Renal cortex interstitium (tissue), 11 donors: ENCODE results near the gene RB1. TPM values are rescaled to one million over a fixed set of nuclear protein-coding genes. Genes with fewer than 3 reads are reported as not detected.

Experiments used
- DNase-seq, 11 donors: peaks; one replicate each; pipeline ENCODE4 v3.0.0-alpha.2; 2013; ENCODE audit warnings: low read depth in 9 of 11, low spot score in 4 of 11; ENCODE audit errors: extremely low read depth in 1 of 11
- polyA plus RNA-seq, 3 donors: library from polyadenylated mRNA; unstranded; fragments of 120-200 nt; gene quantifications; one replicate each; pipeline ENCODE4 v1.2.1, GENCODE V29; 2013; ENCODE audit not compliant: insufficient read length in 3 of 3

The RB1 gene
- polyA plus RNA-seq, 3 donors = 43.4 to 49.7 (median 46.2) TPM

GRCh38 chr13:48281556-48281955 lies 22.0 kb upstream of the RB1 start:
- DNase-seq = peak in 1 of 11 donors; percentile 15

GRCh38 chr13:48291730-48292129 lies 11.8 kb upstream of the RB1 start:
- DNase-seq = no peak

- no peak for DNase-seq
Observed at GRCh38 chr13:48292650-48293049, 10.9 kb upstream of the RB1 start.

DNA sequence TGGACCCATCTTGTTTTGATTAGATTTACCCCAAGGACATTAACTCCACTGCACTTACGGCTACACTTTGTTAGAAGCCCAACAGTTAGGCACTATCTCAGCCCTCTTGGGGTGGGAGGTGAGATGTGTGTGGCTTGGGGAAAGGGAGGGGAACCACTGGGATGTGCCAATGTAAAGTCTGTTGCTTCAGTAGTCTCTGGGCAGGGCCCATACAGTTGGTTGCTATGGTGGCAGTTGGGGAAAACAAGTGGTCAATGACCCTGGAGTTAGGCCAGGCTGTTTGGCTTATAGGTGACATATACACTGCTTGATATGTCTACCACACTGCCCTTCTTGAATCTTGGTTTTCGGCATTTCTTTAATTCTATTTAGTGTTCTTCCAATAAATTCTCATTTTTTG lies 8.9 kb upstream of the RB1 start:
- no peak for DNase-seq

DNA sequence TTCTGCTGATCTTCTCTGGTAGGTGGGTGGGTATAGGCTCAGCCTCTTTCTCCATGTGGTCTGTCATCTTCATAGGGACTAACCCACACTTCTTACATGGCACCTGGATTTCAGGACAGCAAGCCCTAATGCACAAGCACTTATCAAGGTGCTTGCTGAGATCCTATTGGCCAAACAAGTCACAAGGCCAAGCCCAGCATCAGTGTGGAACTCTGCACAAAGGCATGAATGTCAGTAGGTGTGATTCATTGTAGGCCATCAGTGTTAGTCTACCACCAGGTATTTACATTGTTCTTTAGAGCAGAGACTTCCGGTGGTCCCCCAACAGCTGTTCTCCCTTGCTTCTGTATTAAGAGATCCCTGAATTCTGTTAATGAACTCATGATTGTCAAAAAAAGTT lies 8.3 kb upstream of the RB1 start:
- no peak for DNase-seq

DNA sequence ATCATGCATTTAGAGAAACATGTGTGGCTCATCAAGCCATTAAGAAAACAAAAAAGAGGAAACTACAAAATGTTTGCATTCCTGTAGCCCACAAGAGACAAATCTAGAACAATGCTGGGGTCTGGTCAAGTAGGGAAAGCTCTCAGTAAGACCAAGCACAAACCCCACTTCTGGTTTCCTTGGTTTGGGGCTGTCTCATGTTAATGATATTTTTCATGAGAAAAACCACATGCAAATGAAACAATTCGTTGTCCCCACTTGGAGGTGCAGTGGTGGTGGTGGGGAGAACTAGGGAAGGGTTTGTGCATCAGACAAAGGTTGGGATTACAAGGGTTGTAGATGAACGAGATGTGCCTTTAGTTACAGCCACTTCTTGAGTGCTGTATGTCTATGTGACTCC lies 7.0 kb upstream of the RB1 start:
- no peak for DNase-seq

- DNase-seq = no peak
Observed at GRCh38 chr13:48297131-48297786, 6.3 kb upstream of the RB1 start.

DNA sequence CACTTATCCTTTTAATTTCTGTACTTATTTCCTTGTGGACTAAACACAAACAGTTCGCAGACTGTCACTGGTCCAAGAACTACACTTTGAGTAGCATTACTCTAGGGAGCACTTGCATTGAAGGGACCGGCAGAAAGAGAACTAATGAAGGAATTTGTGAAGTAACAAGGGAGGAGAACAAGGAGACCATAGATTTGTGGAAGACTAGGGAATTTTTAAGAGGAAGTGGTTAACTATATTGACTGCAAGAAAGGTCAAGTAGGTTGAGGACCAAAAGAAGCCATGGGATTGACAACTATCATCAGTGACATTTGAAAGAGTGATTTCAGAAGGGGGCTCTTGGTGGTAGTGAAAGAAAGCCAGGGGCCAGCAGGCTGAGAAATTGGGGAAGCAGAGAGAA lies 4.0 kb upstream of the RB1 start:
- no peak for DNase-seq

- no peak for DNase-seq
Observed at GRCh38 chr13:48302871-48303358, 636 bp upstream of the RB1 start.

- peak in 2 of 11 donors; percentile 53 to 56 for DNase-seq
Observed at GRCh38 chr13:48304143-48304876, 759 bp downstream of the RB1 start.

DNA sequence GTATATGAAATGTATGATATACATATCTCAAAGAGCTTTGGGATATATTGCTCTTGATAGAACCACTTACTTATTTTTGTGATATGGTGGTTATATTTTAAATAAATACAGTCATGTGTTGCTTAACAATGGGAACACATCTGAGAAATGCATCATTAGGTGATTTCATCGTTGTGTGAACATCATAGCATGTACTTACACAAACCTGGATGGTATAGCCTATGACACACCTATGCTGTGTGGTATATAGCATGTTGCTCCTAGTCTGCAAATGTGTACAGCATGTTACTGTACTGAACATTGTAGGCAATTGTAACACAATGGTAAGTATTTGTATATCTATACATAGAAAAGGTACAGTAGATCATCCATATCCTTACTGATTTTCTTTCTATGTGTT lies 7.7 kb downstream of the RB1 start:
- no peak for DNase-seq

- DNase-seq = no peak
Observed at GRCh38 chr13:48315969-48316650, 12.6 kb downstream of the RB1 start.

- DNase-seq = no peak
Observed at GRCh38 chr13:48316826-48317510, 13.4 kb downstream of the RB1 start.

DNA sequence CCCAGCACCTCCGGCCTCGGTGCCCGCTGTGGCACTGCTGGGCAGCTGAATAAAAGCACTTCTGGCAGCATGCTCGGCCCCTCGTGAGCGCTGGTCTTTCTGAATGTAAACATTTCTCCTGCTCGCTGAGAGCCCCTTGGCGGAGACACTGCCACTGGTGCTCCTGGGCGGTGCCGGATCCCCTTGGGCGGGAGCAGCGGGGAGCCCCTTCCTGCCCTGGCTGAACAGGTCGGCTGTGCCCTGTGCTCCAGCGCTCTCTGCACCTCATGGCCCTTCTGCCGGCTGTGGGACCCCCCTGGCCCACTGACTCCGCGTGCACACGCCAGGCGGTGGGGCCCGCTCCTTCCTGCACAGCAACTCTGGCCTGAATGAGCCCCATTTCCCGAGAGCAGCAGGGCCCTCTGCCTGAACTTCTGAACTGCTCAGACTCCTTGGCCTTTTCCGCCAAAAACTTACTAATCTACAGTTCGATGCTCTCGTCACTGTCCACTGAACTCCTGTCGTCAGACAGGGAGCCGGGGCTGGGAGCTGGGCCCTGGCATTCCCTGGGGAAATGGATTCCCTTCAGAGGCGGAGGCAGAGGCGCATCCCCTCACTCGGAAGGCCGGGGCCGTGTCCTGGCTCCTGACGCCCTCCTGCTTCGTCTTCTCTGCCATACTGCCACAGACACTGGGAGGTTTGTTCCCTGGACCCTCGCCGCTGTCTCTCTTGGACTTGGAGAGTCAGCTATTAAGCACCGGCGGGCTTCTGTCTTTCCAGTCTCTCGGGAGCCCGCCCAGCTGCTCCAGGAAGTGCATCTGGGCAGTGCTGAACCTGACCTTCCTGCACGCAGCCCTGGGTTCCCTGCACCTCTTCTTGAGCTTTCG lies 14.2 kb downstream of the RB1 start:
- no peak for DNase-seq

DNA sequence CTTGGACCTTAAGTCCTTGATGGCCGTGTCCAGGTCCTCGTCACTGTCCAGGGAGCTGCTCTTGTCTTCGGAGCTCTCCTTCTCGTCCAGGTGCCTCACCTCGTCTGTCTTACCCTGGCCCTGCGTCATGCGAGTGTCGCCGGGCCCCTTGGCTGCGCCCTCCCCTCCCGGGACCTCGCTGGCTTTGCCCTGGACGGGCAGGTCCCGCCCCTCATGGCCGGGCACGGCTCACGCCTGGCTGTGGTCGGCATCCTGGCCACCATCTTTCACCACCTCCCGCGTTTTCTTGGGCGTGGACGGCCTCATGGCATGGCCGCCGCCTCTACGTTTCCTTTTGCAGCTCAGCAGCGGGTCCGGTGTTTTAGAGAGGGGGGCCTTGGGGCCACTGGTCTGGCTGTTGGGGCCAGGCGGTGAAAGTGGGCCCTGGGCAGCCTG lies 14.8 kb downstream of the RB1 start:
- DNase-seq = no peak

GRCh38 chr13:48318821-48319511 lies 15.4 kb downstream of the RB1 start:
- no peak for DNase-seq

GRCh38 chr13:48319531-48320398 lies 16.2 kb downstream of the RB1 start:
- DNase-seq = no peak
